ENCODE measurements around the gene CDK5R1. TPM values are rescaled to one million over a fixed set of nuclear protein-coding genes. Genes with fewer than 3 reads are reported as not detected.

The CDK5R1 gene
- total RNA-seq, 3 donors from 2014 or later (not counting 1 experiment from before 2014, with no cell fraction given): 3.7 to 12.3 (median 7.4) TPM

GRCh38 chr17:32497431-32498205 is 10.8 kb downstream of the CDK5R1 start:
- H3K27ac Mint-ChIP-seq: peak overlapping the region in 1 of 2 donors; percentile 38
- H3K36me3 Mint-ChIP-seq: no peaks in the 10 kb centered on the region
- DNase-seq (no peak), ATAC-seq (no peak)
- no peak overlapping the region for H3K27ac ChIP-seq (ENCODE audit: low read length)
- intact Hi-C loops (cut with micrococcal nuclease): no loop called here
- H3K4me3 ChIP-seq (ENCODE audit: low read length): no peak overlapping the region
- H3K4me1 ChIP-seq (ENCODE audit: control insufficient read depth, insufficient read depth, low read length): peaks cover 50% of the 10 kb centered on the region
- no peaks in the 10 kb centered on the region for H3K27me3 ChIP-seq (ENCODE audit: control insufficient read depth, insufficient read depth, low read length)
- no peaks in the 10 kb centered on the region for H3K9me3 ChIP-seq (ENCODE audit: control insufficient read depth, insufficient read depth, low read length)
- H3K4me3 Mint-ChIP-seq: no peak overlapping the region
- H3K36me3 ChIP-seq (ENCODE audit: control insufficient read depth, insufficient read depth, low read length): no peaks in the 10 kb centered on the region
- TF ChIP-seq CTCF (IDR thresholded peaks at IDR 0.05): no peak
- H3K27me3 Mint-ChIP-seq (ENCODE audit: low read depth in 2 of 2): no peaks in the 10 kb centered on the region
- H3K9me3 Mint-ChIP-seq: no peaks in the 10 kb centered on the region
- peaks cover 26 to 37% of the 10 kb centered on the region in 2 donors for H3K4me1 Mint-ChIP-seq
- 94% methylated on average over 18 of the region's 18 CpGs for WGBS (ENCODE audit: insufficient coverage)

GRCh38 chr17:32498391-32498790 is 11.6 kb downstream of the CDK5R1 start:
- ATAC-seq (no peak), DNase-seq (no peak)
- H3K36me3 ChIP-seq (ENCODE audit: control insufficient read depth, insufficient read depth, low read length): no peaks in the 10 kb centered on the region
- TF ChIP-seq CTCF (IDR thresholded peaks at IDR 0.05): no peak
- intact Hi-C loops (cut with micrococcal nuclease): no loop called here
- Mint-ChIP-seq H3K36me3 (no peaks in the 10 kb centered on the region), H3K4me3 (no peak overlapping the region), H3K9me3 (no peaks in the 10 kb centered on the region), H3K27me3 (ENCODE audit: low read depth in 2 of 2) (no peaks in the 10 kb centered on the region), H3K4me1 (peaks cover 28 to 37% of the 10 kb centered on the region in 2 donors), H3K27ac (no peak overlapping the region)
- no peaks in the 10 kb centered on the region for H3K27me3 ChIP-seq (ENCODE audit: control insufficient read depth, insufficient read depth, low read length)
- H3K4me1 ChIP-seq (ENCODE audit: control insufficient read depth, insufficient read depth, low read length): peaks cover 50% of the 10 kb centered on the region
- H3K9me3 ChIP-seq (ENCODE audit: control insufficient read depth, insufficient read depth, low read length): no peaks in the 10 kb centered on the region
- 91% methylated on average over 9 of the region's 9 CpGs for WGBS (ENCODE audit: insufficient coverage)
- no peak overlapping the region for H3K27ac ChIP-seq (ENCODE audit: low read length)
- no peak overlapping the region for H3K4me3 ChIP-seq (ENCODE audit: low read length)

DNA sequence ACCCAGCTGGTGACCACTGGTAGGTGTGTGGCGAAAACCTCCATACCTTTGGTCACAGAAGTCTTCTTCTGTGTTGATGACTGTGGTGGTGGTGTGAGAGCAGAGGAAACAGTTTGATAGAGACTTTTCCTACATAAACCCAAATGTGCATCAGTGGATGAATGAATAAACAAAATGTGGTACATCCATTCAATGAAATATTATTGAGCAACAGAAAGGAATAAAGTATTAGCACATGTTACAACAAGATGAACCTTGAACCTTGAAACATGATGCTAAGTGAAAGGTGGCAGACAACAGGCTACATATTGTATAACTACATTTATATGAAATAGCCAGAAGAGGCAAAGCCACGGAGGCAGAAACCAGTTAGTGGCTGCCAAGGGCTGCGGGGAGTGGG is 15.2 kb downstream of the CDK5R1 start:
- ATAC-seq (no peak), DNase-seq (no peak)
- intact Hi-C loops (cut with micrococcal nuclease): loop anchor here (2.0 kb wide), 1 partner anchor 15 kb away; the partner anchor contains the start of gene CDK5R1
- Histone ChIP-seq H3K9me3 (ENCODE audit: control insufficient read depth, insufficient read depth, low read length) (no peaks in the 10 kb centered on the region), H3K27me3 (ENCODE audit: control insufficient read depth, insufficient read depth, low read length) (no peaks in the 10 kb centered on the region), H3K27ac (ENCODE audit: low read length) (no peak overlapping the region), H3K4me3 (ENCODE audit: low read length) (no peak overlapping the region), H3K36me3 (ENCODE audit: control insufficient read depth, insufficient read depth, low read length) (no peaks in the 10 kb centered on the region), H3K4me1 (ENCODE audit: control insufficient read depth, insufficient read depth, low read length) (peaks cover 58% of the 10 kb centered on the region)
- no peaks in the 10 kb centered on the region for H3K36me3 Mint-ChIP-seq
- peaks cover 52 to 55% of the 10 kb centered on the region in 2 donors for H3K4me1 Mint-ChIP-seq
- H3K27ac Mint-ChIP-seq: peak overlapping the region; percentile 95 to 98
- TF ChIP-seq CTCF (IDR thresholded peaks at IDR 0.05): no peak
- 79% methylated on average over 3 of the region's 3 CpGs for WGBS (ENCODE audit: insufficient coverage)
- peak overlapping the region; percentile 74 for H3K4me3 Mint-ChIP-seq
- no peaks in the 10 kb centered on the region for H3K9me3 Mint-ChIP-seq
- H3K27me3 Mint-ChIP-seq (ENCODE audit: low read depth in 2 of 2): no peaks in the 10 kb centered on the region

All from natural killer cell (primary cell).